Superior temporal gyrus (tissue), 1 donor: Measurements from ENCODE around the gene C2orf42.
"Not testable (repeated sequence)": the region's sequence is repeated elsewhere in the genome, so short reads cannot be mapped to it uniquely, and the experiment has no call there.

Source experiments
- DNase-seq: peaks from one replicate; pipeline ENCODE4 v3.0.0-alpha.2; 2016; ENCODE audit errors: extremely low spot score

Gene C2orf42

DNA sequence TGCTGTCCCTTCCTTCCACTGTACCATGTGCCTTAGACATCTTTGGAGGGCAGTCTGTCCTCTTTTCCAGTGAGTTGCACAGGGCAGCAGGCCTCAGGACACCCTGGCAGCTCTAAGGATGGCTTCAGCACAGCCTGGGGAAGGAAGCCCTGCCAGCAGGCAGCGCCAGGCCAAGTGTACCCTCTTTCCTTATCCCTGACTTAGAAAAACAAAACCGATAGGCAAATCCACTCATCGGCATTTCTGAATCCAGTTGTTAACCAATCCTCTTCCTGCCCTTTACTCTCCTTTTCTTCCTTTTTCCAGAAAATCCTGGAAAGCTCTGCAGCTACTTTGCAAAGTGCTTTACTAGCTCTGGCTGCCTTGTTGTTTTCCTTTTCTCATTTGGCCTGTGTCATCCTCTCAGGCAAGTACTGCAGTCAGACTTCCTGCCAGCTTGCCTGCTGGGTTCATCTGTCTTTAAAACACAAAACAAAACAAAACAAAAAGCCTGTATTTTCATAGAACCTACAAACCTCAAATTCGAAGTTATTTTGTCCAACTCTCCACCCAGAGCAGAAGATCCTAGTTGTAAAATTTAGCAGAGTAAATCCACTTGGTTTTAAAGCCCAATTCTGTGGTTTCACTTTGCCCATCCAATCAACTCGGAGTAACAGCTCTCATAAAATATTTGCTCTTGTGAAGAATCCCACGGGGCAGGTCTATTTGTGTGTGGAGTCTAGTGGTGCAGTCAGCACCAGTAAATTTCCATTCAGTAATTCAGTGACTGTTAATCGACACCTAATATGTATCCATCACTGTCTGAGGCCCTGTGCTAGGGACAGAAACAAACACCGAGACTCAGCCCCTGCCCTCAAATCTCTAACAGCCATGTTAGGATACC lies 58.3 kb downstream of the C2orf42 start:
- DNase-seq: peak; percentile 85

DNA sequence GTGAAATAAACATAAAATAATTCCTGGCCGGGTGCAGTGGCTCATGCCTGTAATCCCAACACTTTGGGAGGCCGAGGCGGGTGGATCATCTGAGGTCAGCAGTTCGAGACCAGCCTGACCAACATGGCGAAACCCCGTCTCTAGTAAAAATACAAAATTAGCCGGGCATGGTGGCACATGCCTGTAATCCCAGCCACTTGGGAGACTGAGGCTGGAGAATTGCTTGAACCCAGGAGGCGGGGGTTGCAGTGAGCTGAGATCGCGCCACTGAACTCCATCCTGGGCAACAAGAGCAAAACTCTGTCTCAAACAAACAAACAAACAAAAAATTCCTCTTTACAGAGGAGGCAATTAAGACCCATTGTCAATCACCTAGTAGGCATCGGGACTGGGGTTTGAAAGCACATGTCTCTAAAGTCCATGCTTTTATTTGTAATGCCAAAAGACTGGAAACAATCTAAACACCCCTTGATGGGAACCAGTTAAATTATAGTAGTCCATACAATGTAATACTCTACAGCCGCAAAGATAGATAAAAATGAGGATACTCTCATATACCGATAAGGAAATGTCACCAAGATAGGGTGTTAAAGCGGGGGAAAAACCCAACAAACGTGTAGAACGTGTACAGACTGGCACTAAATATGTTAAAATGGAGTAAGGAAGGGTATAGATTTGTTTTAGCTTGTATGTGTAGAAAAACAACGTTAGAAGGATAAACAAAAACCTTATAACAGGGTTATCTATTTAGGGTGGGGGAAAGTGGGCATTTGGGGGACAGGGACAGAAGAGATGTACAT lies 59.3 kb downstream of the C2orf42 start:
- peak; percentile 33 for DNase-seq

DNA sequence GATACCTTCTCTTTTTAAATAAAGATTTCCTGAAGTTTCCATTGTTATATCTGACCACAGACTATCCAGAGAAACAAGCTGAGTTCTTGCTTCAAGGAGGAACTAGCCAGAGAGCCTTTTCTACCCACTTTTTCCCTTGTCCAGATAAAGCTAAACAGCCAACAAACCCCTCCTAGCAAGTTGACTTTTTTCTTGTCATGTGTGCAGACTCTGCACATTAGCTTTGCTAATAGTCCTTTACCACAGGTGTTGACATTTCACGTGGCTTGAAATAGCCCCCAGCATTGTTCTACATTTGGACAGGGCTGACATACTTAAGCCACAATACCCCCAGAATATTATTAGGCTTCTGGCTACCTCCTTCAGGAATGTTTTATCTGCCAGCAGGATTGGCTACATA lies 62.8 kb downstream of the C2orf42 start:
- DNase-seq: no peak

DNA sequence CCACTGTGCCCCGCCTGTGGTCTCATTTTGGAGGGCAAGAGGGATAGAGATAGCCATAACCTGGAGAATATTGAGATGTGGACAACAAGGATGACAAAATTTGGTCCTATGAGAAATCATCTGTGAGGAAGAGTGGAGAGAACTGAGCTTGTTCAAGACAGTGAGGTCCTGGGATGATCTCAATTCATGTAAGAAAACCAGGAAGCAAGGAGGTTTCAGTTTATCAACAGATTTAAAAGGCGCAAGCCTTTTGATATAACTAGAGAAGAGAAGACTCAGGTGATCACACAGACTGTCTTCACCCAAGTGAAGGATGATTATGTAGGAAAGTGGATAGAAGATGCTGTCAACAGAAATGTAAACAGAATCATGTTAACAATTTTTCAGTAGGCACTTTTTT lies 64.4 kb downstream of the C2orf42 start:
- DNase-seq: no peak

DNA sequence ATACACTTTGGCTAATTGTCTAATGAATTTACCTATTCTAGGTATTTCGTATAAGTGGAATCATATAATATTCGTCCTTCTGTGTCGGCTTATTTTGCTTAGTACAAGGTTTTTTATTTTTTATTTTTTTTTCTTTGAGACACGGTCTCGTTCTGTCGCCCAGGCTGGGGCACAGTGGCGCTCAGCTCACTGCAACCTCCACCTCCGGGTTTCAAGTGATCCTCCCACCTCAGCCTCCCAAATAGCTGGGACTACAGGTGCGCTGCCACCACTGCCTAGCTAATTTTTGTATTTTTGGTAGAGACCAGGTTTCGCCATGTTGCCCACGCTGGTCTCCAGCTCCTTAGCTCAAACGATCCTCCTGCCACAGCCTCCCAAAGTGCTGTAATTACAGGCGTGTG lies 65.3 kb downstream of the C2orf42 start:
- peak; percentile 40 for DNase-seq

DNA sequence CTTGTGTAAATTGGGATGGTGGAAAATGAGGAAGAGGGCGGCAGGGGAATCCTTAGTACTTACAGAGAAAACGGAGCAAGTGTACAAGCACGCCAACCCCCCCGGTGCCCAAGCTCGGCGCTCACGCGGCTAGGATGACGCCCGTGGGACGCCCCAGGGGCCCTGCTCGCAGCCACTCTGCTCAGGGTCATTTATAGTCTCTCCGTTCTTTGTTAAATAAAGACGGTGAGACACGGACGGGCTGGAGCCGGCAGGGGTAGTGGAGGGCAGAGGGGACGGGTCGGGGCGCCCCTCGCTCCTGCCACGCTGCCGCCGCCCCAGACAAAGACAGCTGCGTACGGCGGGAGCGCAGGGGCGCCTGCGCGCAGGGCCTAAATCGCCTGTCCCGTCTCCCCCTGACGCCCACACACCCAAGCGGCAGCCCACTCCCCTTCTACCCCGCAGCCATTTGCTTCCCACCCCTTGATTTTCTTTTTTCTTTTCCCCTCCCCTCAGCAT lies 65.8 kb downstream of the C2orf42 start:
- peak; percentile 79 for DNase-seq

DNA sequence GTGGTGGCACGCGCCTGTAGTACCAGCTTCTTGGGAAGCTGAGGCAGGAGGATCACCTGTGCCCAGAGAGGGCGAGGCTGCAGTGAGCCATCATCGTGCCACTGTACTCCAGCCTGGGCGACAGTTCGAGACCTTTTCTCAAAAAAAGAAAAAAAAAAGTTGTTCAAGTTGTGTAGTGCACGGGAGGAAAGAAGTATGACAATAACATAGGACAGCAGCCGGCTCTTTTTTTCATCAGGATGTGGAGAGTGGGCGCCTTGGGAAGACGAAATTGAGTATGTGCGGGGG lies 67.0 kb downstream of the C2orf42 start:
- no peak for DNase-seq

DNA sequence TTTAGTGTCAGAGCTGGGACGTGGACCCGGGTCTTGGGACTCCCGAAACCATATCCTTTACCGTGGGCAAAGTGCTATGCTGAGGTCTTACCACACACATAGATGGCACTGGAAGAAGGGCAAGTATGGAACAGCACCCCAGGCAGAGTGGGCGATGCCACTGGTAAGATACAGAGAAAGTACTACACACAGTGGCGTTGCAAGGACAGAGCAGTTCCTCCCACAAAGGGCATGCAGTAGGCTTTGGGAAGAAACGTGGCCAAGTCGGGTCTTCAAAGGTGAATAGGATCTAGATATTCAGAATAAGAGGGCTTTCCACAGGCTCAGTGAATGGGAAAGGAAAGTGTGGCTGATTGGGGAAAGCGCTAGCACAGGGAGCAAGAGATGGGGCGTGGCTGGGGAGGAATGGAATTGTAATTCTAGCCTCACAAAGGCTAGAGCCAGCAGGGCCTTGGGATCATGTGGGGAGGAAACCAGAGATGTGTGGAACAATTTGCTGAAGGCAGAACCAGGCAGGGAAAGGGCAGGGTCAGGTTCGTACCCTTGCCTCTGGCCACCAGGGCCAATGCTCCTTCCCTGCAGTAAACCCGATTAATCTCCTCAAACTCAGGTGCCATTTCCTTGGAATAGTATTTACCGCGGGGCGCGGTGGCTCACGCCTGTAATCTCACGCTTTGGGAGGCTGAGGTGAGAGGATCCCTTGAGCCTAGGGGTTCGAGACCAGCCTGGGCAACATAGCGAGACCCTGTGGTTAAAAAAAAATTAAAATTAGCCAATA lies 67.6 kb downstream of the C2orf42 start:
- peak; percentile 53 for DNase-seq

DNA sequence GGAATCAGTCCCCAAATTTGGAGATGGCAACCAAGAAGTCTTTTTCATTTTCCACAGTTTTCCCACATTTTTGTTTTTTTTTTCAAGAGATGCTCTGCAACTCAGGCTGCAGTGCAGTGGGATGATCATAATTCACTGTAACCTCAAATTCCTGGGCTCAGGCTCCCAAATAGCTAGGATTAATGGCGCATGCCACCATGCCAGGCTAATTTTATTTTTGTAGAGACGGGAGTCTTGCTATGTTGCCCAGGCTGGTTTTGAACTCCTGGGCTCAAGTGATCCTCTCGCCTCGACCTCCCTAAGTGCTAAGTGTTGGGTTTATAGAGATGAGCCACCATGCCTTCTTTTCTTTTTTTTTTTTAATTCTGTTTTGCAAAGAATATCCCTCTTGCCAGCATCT lies 68.3 kb downstream of the C2orf42 start:
- no peak for DNase-seq

DNA sequence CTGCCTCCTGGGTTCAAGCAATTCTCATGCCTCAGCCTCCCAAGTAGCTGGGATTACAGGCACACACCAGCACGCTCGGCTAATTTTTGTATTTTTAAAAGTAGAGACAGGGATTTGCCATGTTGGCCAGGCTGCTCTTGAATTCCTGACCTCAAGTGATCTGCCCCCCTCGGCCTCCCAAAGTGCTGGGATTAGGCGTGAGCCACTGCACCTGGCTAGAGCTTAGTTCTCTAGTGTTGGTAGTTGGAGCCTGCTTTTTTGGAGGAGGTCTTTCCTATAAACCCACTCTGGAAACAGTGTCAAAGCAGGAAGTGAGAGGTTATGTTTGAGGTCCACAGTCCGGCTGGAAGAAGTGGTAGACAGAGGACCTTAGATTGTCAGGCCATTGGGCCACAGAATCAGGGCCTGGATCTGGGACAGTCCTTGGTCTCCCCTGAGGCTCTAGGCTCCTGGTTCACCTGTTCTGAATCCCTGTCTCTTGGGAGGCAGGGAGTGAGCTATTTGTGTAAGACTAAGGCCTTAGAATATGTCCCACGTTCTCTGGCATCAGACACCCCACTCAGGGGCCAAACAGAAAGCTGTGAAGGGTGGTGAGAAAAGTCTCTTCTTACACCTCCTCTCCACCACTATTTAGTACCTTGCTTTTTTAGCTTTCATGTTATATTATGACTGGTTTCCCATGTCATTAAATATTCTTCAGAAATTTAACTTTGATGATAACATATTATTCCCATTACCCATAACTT lies 69.0 kb downstream of the C2orf42 start:
- no peak for DNase-seq

DNA sequence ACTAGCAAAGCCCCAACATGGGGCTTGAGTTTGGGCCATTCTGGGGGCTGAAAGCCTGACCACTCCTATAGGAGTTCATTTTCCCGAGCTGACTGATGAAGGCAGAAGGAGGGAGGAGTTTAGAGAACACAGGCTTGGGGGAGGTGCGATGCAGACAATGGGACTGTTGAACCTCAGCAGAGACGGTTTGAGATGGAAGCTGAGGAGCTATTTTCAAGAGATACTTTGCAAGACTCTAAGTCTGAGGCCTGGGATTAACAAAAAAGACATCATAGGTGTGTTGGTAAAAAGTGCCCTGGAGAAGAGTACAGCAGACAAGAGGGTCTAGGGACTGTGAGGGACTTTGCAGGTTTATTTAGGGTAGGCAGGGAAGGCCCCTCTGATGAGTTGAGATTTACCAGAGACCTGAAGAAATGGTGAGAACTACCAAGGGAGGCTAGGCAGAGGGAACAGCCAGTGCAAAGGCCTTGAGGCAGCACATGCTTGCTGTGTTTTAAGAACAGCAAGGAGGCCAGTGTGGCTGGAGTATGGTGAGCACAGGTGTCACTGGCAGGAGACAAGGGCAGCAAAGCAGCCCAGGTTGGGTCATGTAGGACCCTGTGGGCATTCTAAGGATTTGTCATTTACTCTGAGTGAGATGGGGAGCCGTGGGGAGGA lies 71.9 kb downstream of the C2orf42 start:
- peak; percentile 86 for DNase-seq

DNA sequence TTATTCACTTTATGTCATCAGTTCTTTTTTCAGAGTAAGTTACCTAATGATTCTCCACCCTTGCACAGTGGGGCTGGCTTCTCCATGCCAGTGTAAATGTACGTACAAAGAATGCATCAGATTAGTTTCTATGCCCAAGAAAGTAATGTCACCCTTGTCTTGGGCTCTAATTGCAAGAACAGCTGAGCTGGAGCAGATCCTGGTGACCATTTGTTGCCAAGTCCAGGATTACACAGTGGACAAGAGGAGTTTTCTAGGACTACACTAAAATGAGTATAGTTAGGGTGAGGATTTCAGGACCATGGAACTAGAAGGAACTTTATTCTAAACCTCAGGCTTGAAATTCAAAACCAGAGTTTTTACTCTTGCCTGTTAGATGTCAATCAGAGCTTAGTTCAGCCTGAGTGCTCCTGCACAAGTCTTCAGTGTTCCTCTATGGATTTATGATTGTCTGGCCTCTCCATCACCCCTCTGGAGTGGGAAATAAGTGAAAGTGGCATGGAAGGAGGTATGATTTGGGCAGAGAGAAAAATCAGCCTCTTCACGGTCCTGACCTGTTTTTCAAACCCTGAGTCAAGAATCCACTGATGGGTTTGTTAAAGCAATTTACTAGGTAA lies 73.8 kb downstream of the C2orf42 start:
- DNase-seq: peak; percentile 61

DNA sequence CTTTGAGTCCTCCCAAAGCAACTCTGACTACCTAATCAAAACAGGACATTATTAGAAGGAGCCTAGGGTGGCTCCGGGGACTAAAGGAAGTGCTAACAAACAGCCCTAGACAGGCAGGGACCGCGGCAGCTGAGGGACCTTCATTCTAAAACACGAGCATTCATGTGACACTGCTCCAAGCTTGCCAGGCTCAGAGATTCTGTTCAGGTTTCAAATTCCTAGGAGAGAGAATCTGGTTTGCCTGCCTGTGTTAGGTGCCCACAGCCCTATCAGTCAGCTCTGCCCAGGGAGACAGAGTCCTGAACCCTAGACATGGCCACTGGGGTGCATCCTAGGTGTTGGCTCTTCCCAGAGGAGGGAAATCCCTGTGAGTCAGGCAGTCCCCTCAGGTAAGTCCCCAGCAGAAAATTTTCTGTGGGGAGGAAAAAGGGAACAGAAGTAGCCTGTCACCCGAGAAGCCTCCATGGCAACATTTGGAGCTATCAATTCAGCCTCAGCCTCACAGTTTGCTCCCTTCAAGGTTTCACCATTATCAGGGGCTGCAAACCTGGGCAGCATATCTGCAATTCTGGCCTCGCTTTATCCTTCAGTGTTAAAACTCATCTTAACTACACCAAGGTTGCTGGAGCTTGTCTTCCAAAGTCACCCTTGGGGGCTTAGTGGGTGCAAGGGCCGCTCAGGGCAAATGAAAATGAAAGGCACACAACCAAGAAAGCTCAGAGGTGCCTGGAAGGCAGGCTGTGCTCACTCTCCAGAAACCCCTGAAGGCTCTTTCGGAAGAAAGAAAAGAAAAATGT lies 75.0 kb downstream of the C2orf42 start:
- DNase-seq: peak; percentile 34

DNA sequence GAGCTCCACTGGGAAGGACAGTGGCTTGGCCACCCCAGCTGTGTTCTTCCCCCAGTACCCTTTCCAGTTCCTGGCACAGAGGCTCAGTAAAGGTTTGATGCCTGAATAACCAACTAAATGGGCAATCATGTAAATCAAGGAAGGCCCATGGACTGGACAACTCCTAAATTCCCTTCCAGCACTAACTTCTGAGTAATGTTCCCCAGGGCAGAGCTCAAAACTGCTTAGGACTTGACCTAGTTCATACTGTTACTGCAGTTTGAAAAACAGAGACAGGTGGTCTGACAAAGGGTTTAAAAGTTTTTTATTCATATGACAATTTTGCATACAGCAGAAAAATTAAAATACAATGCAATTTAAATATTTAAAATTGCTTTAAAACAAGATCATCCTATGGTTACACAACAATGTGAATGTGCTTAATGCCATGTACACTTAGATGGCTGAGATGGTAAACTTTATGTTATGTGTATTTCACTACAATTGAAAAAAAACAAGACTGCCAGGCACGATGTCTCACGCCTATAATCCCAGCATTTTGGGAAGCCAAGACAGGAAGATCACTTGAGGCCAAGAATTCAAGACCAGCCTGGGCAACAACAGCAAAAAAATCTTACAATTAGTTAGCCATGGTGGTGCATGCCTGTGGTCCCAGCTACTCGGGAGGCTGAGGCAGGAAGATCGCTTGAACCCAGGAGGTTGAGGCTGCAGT lies 77.3 kb downstream of the C2orf42 start:
- peak; percentile 8 for DNase-seq

DNA sequence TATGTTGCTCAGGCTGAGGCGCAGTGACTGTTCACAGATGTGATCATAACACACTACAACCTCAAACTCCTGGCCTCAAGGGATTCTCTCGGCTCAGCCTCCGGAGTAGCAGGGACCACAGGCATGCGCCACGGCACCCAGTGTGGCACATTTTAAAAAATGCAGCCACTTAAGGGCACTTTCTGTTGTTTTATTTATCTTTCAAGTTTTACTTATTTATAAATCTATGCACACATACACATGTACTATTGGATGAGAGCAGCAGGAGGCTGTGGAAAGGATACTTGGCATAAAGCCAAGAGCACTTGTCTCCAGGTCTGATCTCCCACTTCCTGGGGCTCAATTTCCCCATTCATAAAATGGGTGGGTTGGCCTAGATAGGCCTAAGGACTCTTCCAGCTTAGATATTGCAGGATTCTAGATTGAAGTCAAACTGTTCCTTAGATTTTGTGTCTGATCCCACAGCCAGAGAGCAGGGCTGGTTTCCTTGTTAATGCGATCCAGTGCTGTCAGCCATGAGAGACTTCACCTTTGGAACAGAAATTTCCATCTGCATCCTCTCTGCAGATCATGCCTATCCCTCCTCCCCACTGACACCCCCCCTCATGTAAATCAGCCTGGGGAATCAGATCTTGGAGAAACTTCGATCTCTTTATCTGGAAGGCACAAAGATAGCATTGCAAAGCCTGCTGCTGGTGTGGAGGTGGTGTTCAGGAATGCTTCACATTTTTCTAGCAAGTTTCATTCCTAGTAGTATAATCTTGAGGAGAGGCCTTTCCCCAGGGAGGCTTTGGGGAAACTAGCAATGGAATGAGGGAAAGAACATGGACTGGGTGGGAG lies 78.8 kb downstream of the C2orf42 start:
- DNase-seq: peak; percentile 31

DNA sequence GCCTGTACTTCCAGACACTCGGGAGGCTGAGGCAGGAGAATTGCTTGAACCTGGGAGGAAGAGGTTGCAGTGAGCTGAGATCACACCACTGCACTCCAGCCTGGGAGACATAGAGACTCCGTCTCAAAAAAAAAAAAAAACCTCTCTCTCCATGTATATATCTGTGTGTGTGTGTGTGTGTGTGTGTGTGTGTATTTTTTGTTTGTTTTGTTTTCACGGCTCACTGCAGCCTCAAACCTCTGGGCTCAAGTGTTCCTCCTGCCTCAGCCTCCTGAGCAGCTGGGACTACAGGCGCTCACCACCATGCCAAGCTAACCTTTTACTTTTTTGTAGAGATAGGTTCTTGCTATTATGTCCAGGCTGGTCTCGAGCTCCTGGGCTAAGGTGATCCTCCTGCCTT lies 80.4 kb downstream of the C2orf42 start:
- not testable (repeated sequence) for DNase-seq

DNA sequence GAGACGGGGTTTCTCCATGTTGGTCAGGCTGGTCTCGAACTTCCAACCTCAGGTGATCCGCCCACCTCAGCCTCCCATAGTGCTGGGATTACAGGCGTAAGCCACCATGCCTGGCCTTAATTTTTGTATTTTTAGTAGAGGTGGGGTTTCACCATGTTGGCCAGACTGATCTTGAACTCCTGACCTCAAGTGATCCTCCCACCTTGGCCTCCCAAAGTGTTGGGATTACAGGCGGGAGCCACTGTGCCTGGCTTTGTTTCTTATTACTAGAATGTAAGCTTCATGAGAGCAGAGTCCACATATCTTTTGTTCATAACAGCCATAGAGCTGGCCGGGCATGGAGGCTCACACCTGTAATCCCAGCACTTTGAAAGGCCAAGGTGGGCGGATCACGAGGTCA lies 84.7 kb downstream of the C2orf42 start:
- not testable (repeated sequence) for DNase-seq
